Measurements from ENCODE around the gene CIPC. TPM values are rescaled to one million over a fixed set of nuclear protein-coding genes. Genes with fewer than 3 reads are reported as not detected.

The CIPC gene
- total and polyA plus RNA-seq, 2 donors = 10.5 to 11.7 TPM

DNA sequence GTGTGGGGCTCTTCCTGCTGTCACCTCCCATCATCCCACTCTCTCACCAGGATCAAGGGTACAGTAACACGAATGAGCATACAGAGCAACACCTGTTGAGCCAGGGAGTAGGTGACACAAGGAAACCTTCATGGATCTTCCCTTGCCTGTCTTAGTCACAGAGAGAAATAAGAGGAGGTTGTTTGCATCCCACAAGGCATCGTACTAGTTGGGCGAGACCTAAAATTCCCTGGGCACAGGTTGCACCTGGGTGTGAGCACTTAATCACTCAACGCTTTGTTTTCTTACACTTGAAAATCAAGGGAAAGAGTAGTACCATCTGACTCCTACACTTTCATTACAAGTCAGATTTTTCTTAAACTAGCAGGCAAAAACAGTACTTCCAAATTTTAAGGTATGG, 16.6 kb downstream of the CIPC start:
- Histone ChIP-seq H3K4me3 (ENCODE audit: low read length in 2 of 2) (no peak overlapping the region), H3K9me3 (ENCODE audit: control insufficient read depth in 2 of 2, insufficient read depth in 1 of 2, low read length in 1 of 2) (no peaks in the 10 kb centered on the region), H3K27ac (ENCODE audit: low read depth in 1 of 2, low read length in 1 of 2) (no peak overlapping the region), H3K27me3 (ENCODE audit: control insufficient read depth in 2 of 2, insufficient read depth in 1 of 2, low read length in 1 of 2) (no peaks in the 10 kb centered on the region), H3K4me1 (ENCODE audit: control insufficient read depth in 2 of 2, insufficient read depth in 2 of 2, low read length in 2 of 2) (no peaks in the 10 kb centered on the region), H3K36me3 (ENCODE audit: control insufficient read depth in 2 of 2, insufficient read depth in 2 of 2, low read length in 1 of 2) (peaks cover 27 to 36% of the 10 kb centered on the region in 2 donors)
- no peak for DNase-seq (ENCODE audit: low read depth in 6 of 9, low spot score in 9 of 9)
- WGBS = 98% methylated on average over 4 of the region's 4 CpGs

DNA sequence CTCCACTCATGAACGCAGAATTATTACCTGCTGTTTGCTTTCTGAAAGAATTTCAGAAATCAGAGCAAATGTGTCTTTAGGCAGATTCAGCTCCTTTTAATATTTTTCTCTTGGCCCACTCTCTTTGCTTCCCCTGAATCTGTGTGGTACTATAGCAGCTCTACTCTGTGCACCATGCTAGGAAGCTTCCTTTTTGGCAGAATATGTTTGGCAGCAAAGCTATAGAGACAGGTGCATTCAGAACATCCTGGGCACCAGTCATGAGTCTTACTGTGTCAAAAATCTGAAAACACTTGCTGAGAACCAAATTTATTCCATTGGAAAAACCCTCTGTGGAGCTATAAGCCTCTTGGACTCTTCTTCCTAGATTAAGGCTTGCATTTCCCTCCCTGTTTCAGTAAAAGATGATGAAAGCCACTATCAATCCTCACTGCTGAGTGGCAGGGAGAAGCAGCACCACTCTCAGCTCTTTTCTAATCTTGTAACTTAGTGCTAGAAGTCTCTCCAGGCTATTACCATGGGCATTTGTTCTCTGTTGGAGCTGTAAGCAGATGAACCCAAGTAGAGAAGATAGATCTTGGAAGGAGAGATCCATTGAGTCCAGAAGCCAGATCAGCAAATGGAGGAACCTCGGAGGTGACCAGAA, 18.2 kb downstream of the CIPC start:
- Histone ChIP-seq H3K36me3 (ENCODE audit: control insufficient read depth in 2 of 2, insufficient read depth in 2 of 2, low read length in 1 of 2) (peaks cover 27 to 29% of the 10 kb centered on the region in 2 donors), H3K9me3 (ENCODE audit: control insufficient read depth in 2 of 2, insufficient read depth in 1 of 2, low read length in 1 of 2) (no peaks in the 10 kb centered on the region)
- WGBS = over 99% methylated on average over 2 of the region's 2 CpGs

GRCh38 chr14:77119851-77120250, 21.8 kb downstream of the CIPC start:
- DNase-seq (ENCODE audit: low read depth in 6 of 9, low spot score in 9 of 9) = no peak
- H3K4me3 ChIP-seq (ENCODE audit: low read length in 2 of 2) = no peak overlapping the region
- no peak overlapping the region for H3K27ac ChIP-seq (ENCODE audit: low read depth in 1 of 2, low read length in 1 of 2)
- H3K4me1 ChIP-seq (ENCODE audit: control insufficient read depth in 2 of 2, insufficient read depth in 2 of 2, low read length in 2 of 2) = peaks cover 3 to 48% of the 10 kb centered on the region in 2 donors
- peaks cover 5 to 13% of the 10 kb centered on the region in 2 donors for H3K27me3 ChIP-seq (ENCODE audit: control insufficient read depth in 2 of 2, insufficient read depth in 1 of 2, low read length in 1 of 2)
- peaks cover 6 to 13% of the 10 kb centered on the region in 2 donors for H3K36me3 ChIP-seq (ENCODE audit: control insufficient read depth in 2 of 2, insufficient read depth in 2 of 2, low read length in 1 of 2)
- no peaks in the 10 kb centered on the region for H3K9me3 ChIP-seq (ENCODE audit: control insufficient read depth in 2 of 2, insufficient read depth in 1 of 2, low read length in 1 of 2)
- 94% methylated on average over 7 of the region's 7 CpGs for WGBS

More for the DNA sequence above, 18.2 kb downstream of the CIPC start:
- Histone ChIP-seq H3K27me3 (ENCODE audit: control insufficient read depth in 2 of 2, insufficient read depth in 1 of 2, low read length in 1 of 2) (no peaks in the 10 kb centered on the region), H3K27ac (ENCODE audit: low read depth in 1 of 2, low read length in 1 of 2) (no peak overlapping the region), H3K4me3 (ENCODE audit: low read length in 2 of 2) (no peak overlapping the region), H3K4me1 (ENCODE audit: control insufficient read depth in 2 of 2, insufficient read depth in 2 of 2, low read length in 2 of 2) (peaks cover 0 to 14% of the 10 kb centered on the region in 2 donors)
- no peak for DNase-seq (ENCODE audit: low read depth in 6 of 9, low spot score in 9 of 9)

- DNase-seq (ENCODE audit: low read depth in 6 of 9, low spot score in 9 of 9) = peak in 1 of 9 donors; percentile 60
- no peaks in the 10 kb centered on the region for H3K9me3 ChIP-seq (ENCODE audit: control insufficient read depth in 2 of 2, insufficient read depth in 1 of 2, low read length in 1 of 2)
- H3K4me3 ChIP-seq (ENCODE audit: low read length in 2 of 2) = no peak overlapping the region
- H3K27me3 ChIP-seq (ENCODE audit: control insufficient read depth in 2 of 2, insufficient read depth in 1 of 2, low read length in 1 of 2) = peaks cover 11 to 24% of the 10 kb centered on the region in 2 donors
- 69% methylated on average over 9 of the region's 9 CpGs for WGBS
- peaks cover 5 to 9% of the 10 kb centered on the region in 2 donors for H3K36me3 ChIP-seq (ENCODE audit: control insufficient read depth in 2 of 2, insufficient read depth in 2 of 2, low read length in 1 of 2)
- H3K27ac ChIP-seq (ENCODE audit: low read depth in 1 of 2, low read length in 1 of 2) = peak overlapping the region; percentile 21 to 79
- peaks cover 3 to 54% of the 10 kb centered on the region in 2 donors for H3K4me1 ChIP-seq (ENCODE audit: control insufficient read depth in 2 of 2, insufficient read depth in 2 of 2, low read length in 2 of 2)
Observed at GRCh38 chr14:77120771-77121743, 23.0 kb downstream of the CIPC start.

GRCh38 chr14:77122526-77123125, 24.6 kb downstream of the CIPC start:
- H3K27ac ChIP-seq (ENCODE audit: low read depth in 1 of 2, low read length in 1 of 2) = peak overlapping the region in 1 of 2 donors; percentile 79

DNA sequence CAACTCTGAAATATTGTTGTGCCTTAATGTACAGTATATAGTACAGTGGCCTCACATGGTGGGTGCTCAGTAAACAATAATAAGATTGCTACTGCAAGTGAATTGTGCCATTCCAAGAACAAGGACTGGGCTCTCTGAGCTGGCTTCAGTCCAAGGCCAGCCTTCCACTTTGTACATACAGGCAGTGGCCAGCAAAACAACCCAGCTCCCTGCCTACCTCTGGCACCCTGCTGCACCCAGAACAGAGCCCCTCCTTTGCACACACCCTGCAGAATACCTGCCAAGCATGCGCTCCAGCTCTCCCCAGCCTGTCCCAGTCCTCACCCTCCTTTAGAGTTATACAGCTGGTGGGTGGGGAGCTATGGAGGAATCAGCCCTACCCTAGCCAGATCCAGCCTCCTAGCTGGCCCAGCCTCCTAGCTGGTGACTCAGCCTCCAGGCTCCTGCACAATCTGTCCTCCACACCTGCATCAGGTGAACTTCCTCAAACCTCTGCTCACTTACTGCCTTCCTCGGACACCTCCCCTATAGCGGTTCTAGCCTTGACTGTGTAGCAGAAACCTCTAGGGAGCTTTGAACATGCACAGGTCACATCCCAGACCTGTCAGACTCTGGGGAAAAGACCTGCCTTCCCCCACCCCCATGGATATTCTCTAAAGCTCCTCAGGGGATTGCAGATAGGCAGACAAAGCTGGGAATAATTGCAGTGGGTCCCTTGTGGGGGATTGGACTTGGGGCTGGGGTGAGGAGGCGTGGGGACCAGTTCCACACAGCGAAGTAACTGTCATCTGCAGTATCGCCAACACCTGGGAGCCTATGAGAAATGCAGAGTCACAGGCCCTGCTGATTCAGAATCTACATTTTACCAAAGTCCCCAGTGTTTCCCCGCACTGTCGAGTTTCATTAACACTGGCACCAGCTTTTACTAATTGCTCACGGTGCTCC, 25.6 kb downstream of the CIPC start:
- Histone ChIP-seq H3K27ac (ENCODE audit: low read depth in 1 of 2, low read length in 1 of 2) (no peak overlapping the region), H3K9me3 (ENCODE audit: control insufficient read depth in 2 of 2, insufficient read depth in 1 of 2, low read length in 1 of 2) (no peaks in the 10 kb centered on the region), H3K4me3 (ENCODE audit: low read length in 2 of 2) (no peak overlapping the region), H3K27me3 (ENCODE audit: control insufficient read depth in 2 of 2, insufficient read depth in 1 of 2, low read length in 1 of 2) (peaks cover 13 to 47% of the 10 kb centered on the region in 2 donors), H3K36me3 (ENCODE audit: control insufficient read depth in 2 of 2, insufficient read depth in 2 of 2, low read length in 1 of 2) (peaks cover 0 to 4% of the 10 kb centered on the region in 2 donors), H3K4me1 (ENCODE audit: control insufficient read depth in 2 of 2, insufficient read depth in 2 of 2, low read length in 2 of 2) (peaks cover 3 to 54% of the 10 kb centered on the region in 2 donors)
- DNase-seq (ENCODE audit: low read depth in 6 of 9, low spot score in 9 of 9) = no peak
- 86% methylated on average over 9 of the region's 9 CpGs for WGBS

More at GRCh38 chr14:77122526-77123125, 24.6 kb downstream of the CIPC start:
- Histone ChIP-seq H3K36me3 (ENCODE audit: control insufficient read depth in 2 of 2, insufficient read depth in 2 of 2, low read length in 1 of 2) (peaks cover 2 to 4% of the 10 kb centered on the region in 2 donors), H3K4me3 (ENCODE audit: low read length in 2 of 2) (no peak overlapping the region), H3K4me1 (ENCODE audit: control insufficient read depth in 2 of 2, insufficient read depth in 2 of 2, low read length in 2 of 2) (peaks cover 3 to 54% of the 10 kb centered on the region in 2 donors), H3K9me3 (ENCODE audit: control insufficient read depth in 2 of 2, insufficient read depth in 1 of 2, low read length in 1 of 2) (no peaks in the 10 kb centered on the region), H3K27me3 (ENCODE audit: control insufficient read depth in 2 of 2, insufficient read depth in 1 of 2, low read length in 1 of 2) (peaks cover 13 to 38% of the 10 kb centered on the region in 2 donors)
- WGBS = 94% methylated on average over 6 of the region's 6 CpGs
- DNase-seq (ENCODE audit: low read depth in 6 of 9, low spot score in 9 of 9) = peak in 1 of 9 donors; percentile 42

DNA sequence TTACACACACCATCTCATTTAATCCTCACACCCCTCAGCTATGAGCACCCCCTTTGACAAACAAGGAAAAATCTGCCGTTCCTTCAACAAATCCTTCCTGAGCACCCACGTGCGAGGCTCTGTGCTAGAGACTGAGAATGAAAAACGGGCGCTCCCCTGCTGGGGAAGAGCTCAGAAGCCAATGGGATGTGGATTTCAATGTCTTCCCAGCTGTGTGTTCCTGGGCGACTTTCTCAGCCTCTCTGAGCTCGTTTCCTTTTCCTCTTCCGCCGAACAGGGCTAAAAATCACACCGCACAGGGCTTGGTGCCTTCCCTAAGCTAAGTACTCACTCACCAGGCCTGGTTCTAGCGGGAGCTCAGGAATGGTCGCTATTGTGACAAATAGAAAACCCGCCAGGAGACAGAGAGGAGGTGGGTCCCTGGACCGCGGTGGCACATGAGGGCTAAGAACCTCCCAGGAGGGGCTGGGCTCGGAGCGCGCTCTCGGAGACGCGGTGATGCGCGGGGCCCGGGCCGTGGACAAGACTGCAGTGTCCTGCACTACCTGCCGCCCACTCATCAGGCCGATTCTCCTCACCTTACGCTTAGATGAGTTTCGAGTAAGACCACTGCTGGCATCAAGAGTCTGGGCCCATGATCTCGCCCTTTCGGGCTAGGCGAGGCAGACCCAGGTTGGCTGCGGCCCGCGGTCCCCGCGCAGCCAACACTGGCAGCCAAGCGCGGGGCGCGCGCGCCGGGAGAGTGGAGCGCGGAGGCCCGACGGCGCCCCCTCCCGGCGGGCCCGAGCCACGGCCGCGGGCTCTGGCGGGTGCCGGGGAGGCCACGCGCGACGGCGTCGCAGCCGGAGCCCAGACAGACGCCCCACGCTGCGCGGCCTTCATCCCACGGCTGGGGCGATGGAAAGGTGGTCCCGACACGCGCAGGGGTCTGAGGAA, 26.6 kb downstream of the CIPC start:
- peak in 5 of 9 donors; percentile 18 to 63 (median 42) for DNase-seq (ENCODE audit: low read depth in 6 of 9, low spot score in 9 of 9)
- WGBS = 8% methylated on average over 73 of the region's 73 CpGs
- peaks cover 3 to 54% of the 10 kb centered on the region in 2 donors for H3K4me1 ChIP-seq (ENCODE audit: control insufficient read depth in 2 of 2, insufficient read depth in 2 of 2, low read length in 2 of 2)
- H3K4me3 ChIP-seq (ENCODE audit: low read length in 2 of 2) = peak overlapping the region; percentile 28 to 35
- H3K27ac ChIP-seq (ENCODE audit: low read depth in 1 of 2, low read length in 1 of 2) = no peak overlapping the region
- peaks cover 0 to 4% of the 10 kb centered on the region in 2 donors for H3K36me3 ChIP-seq (ENCODE audit: control insufficient read depth in 2 of 2, insufficient read depth in 2 of 2, low read length in 1 of 2)
- peaks cover 13 to 55% of the 10 kb centered on the region in 2 donors for H3K27me3 ChIP-seq (ENCODE audit: control insufficient read depth in 2 of 2, insufficient read depth in 1 of 2, low read length in 1 of 2)
- H3K9me3 ChIP-seq (ENCODE audit: control insufficient read depth in 2 of 2, insufficient read depth in 1 of 2, low read length in 1 of 2) = no peaks in the 10 kb centered on the region
